ENCODE data around the gene LSM3. TPM values are rescaled to one million over a fixed set of nuclear protein-coding genes. Genes with fewer than 3 reads are reported as not detected.

Gene LSM3
- total RNA-seq, 4 donors from 2014 or later, result 10.0 to 14.1 (median 11.9) TPM

DNA sequence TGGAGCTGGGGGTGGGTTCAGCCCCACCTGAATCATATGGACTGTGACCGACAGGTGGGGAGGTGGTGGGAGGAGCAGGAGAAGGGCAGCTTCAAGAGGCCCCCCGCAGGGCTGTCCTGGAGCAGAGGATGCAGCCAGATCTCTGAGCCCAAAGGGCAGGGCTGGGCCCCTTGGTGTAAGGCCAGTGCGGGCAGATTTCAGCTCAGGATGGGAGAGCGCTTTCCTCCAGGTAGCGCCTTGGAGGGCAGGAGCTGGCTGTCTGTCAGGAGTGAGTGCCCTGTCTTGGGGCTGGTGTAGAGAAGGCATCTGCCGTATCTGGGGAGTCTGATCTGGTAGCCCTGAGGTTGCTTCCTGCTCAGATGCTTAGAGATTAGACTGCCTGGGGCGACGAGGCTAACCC is 46.5 kb upstream of the LSM3 start:
- Histone ChIP-seq H3K27me3 (no peaks in the 10 kb centered on the region), H3K4me1 (peaks cover 2 to 14% of the 10 kb centered on the region in 2 donors), H3K27ac (no peak overlapping the region), H3K36me3 (no peaks in the 10 kb centered on the region), H3K9me3 (no peaks in the 10 kb centered on the region), H3K4me3 (no peak overlapping the region)
- TF ChIP-seq, protein P1, sequence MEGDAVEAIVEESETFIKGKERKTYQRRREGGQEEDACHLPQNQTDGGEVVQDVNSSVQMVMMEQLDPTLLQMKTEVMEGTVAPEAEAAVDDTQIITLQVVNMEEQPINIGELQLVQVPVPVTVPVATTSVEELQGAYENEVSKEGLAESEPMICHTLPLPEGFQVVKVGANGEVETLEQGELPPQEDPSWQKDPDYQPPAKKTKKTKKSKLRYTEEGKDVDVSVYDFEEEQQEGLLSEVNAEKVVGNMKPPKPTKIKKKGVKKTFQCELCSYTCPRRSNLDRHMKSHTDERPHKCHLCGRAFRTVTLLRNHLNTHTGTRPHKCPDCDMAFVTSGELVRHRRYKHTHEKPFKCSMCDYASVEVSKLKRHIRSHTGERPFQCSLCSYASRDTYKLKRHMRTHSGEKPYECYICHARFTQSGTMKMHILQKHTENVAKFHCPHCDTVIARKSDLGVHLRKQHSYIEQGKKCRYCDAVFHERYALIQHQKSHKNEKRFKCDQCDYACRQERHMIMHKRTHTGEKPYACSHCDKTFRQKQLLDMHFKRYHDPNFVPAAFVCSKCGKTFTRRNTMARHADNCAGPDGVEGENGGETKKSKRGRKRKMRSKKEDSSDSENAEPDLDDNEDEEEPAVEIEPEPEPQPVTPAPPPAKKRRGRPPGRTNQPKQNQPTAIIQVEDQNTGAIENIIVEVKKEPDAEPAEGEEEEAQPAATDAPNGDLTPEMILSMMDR (IDR thresholded peaks at IDR 0.05), result no peak
- no peak for TF ChIP-seq POLR2A (IDR thresholded peaks at IDR 0.05)
- DNase-seq, result no peak
- intact Hi-C loops (cut with DNase I; ENCODE audit: low total_unique reads), result no loop called here

DNA sequence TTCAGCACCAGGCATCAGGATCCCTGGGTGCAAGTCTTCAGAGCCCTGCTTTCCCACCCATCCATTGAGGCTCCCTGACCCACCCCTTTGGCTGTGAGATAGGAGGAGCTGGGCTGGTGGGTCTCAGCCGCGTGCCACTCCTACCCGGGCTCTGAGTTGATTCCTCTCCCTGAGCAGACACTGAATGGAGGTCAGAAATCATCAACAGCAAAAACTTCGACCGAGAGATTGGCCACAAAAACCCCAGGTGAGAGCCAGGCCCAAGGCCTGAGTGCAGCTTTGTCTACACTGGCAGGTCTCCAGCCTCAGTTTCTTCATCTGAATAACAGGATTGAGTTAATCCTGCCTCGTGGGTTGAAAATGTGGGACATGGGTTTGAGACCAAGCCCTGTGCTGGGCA is 45.9 kb upstream of the LSM3 start:
- DNase-seq, result no peak
- H3K27me3 ChIP-seq, result no peaks in the 10 kb centered on the region
- H3K9me3 ChIP-seq, result no peaks in the 10 kb centered on the region
- intact Hi-C loops (cut with DNase I; ENCODE audit: low total_unique reads), result no loop called here
- H3K4me3 ChIP-seq, result no peak overlapping the region
- peaks cover 0 to 9% of the 10 kb centered on the region in 2 donors for H3K4me1 ChIP-seq
- H3K36me3 ChIP-seq, result no peaks in the 10 kb centered on the region
- no peak overlapping the region for H3K27ac ChIP-seq
- TF ChIP-seq, protein P1 (IDR thresholded peaks at IDR 0.05), result no peak
- no peak for TF ChIP-seq POLR2A (IDR thresholded peaks at IDR 0.05)

DNA sequence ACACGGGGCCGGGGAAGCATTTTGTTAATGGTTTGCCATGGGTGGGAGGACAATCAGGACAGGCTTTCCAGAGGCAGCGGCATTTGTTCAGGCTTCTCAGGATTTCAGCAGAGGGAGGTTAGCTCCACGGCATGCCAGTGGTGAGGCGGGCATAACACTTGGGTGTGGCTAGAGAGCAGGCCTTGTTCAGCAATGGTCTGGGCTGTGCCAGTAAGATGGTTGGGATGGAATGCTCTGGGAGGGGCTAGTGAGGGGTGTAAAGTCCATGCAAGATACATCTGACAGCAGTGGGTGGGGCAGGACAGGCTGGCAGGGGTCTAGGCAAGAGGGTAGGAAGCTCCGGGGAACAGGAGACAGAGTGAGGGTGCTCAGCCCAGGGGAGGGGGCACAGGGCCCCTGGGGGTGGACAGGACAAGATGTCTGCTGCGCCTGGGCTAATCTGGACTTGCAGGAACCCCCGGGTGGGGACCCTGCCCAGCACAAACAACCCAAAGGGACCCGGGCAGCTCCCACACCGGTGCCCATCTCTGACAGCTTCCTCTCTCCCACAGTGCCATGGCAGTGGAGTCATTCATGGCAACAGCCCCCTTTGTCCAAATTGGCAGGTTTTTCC is 45.3 kb upstream of the LSM3 start:
- H3K27ac ChIP-seq, result no peak overlapping the region
- no peaks in the 10 kb centered on the region for H3K36me3 ChIP-seq
- peaks cover 0 to 3% of the 10 kb centered on the region in 2 donors for H3K4me1 ChIP-seq
- H3K4me3 ChIP-seq, result no peak overlapping the region
- H3K9me3 ChIP-seq, result no peaks in the 10 kb centered on the region
- intact Hi-C loops (cut with DNase I; ENCODE audit: low total_unique reads), result no loop called here
- H3K27me3 ChIP-seq, result no peaks in the 10 kb centered on the region
- no peak for TF ChIP-seq POLR2A (IDR thresholded peaks at IDR 0.05)
- DNase-seq, result no peak

DNA sequence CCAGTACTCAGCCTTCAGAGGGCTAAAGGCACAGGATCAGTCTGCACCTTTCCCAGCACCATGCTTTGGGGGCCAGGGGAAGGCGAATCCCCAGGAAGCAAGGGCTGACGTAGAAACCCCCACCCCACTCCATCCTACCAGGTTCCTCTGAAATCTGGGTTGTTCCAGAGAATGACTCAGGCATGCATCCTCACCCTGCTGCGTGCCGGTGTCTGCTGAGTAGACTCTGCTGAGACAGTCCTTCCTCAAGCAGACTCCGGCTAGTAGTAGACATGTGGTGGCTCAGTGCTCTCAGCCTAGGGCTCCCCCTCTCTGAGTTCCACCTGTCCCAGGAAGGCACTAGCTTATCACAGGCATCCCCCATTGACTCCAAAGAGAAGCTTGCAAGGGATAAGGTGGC is 44.7 kb upstream of the LSM3 start:
- Histone ChIP-seq H3K9me3 (no peaks in the 10 kb centered on the region), H3K4me1 (no peaks in the 10 kb centered on the region), H3K27ac (no peak overlapping the region), H3K4me3 (no peak overlapping the region), H3K36me3 (no peaks in the 10 kb centered on the region), H3K27me3 (no peaks in the 10 kb centered on the region)
- no peak for TF ChIP-seq POLR2A (IDR thresholded peaks at IDR 0.05)
- TF ChIP-seq, protein P1 (IDR thresholded peaks at IDR 0.05), result no peak
- intact Hi-C loops (cut with DNase I; ENCODE audit: low total_unique reads), result no loop called here
- DNase-seq, result no peak

DNA sequence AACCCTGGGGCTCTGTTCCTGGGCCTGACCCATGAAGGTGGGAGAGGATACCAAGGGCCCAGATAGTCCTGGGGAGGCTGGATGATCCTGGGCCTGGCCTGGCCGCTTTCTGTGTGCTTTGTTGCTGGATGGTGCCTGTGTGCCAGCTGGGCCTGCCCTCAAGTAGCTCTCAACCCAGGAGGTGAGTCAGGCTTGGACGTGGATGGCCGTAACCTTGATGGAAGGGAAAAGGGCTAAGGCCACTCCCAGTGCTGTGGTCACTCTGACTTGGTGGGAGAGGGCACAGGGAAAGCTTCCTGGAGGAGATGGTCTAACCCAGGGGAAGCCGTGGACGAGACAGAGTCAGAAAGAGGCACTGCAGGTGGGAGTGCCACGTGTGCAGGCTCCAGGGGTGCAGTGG is 44.3 kb upstream of the LSM3 start:
- TF ChIP-seq POLR2A (IDR thresholded peaks at IDR 0.05), result no peak
- TF ChIP-seq, protein P1 (IDR thresholded peaks at IDR 0.05), result no peak
- Histone ChIP-seq H3K36me3 (no peaks in the 10 kb centered on the region), H3K27me3 (no peaks in the 10 kb centered on the region), H3K27ac (no peak overlapping the region), H3K9me3 (no peaks in the 10 kb centered on the region), H3K4me3 (no peak overlapping the region), H3K4me1 (no peaks in the 10 kb centered on the region)
- intact Hi-C loops (cut with DNase I; ENCODE audit: low total_unique reads), result no loop called here
- DNase-seq, result no peak

DNA sequence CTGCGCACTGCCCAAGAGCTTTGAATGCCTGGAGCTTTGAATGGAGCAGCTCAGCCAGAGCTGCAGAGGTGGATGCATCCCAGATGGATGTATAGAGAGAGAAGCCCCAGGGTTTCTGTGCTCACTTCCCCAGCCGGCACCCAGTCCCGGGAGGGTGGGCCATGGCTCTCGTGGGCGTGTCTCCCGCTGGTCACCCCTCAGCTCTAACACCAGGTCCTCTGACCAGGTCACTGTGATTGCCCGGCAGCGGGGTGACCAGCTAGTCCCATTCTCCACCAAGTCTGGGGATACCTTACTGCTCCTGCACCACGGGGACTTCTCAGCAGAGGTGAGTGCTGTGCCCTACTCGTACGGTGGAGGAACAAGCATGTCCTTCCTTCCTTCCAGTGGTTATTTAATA is 43.0 kb upstream of the LSM3 start:
- Histone ChIP-seq H3K4me1 (no peaks in the 10 kb centered on the region), H3K36me3 (no peaks in the 10 kb centered on the region), H3K4me3 (no peak overlapping the region), H3K27me3 (no peaks in the 10 kb centered on the region), H3K9me3 (no peaks in the 10 kb centered on the region), H3K27ac (no peak overlapping the region)
- no peak for DNase-seq
- intact Hi-C loops (cut with DNase I; ENCODE audit: low total_unique reads), result no loop called here
- no peak for TF ChIP-seq POLR2A (IDR thresholded peaks at IDR 0.05)
- TF ChIP-seq, protein P1 (IDR thresholded peaks at IDR 0.05), result no peak
